H1 (cell line): ENCODE results near the gene SRSF7. TPM values are rescaled to one million over a fixed set of nuclear protein-coding genes. Genes with fewer than 3 reads are reported as not detected.

Source experiments
- CBX5 ChIP-seq: fragments of 300-800, 300-1000 bp; sonication (generic); IDR thresholded peaks from 2 replicates; pipeline ENCODE4 v1.7.1; 2016; ENCODE audit warnings: antibody characterized with exemption, low read length, low read depth
- SAP30 ChIP-seq: fragments of 300-600 bp; sonication (generic); IDR thresholded peaks from 2 replicates; pipeline ENCODE4 v1.7.1; 2012; ENCODE audit warnings: low read length, moderate library complexity, mild to moderate bottlenecking, inconsistent platforms; ENCODE audit not compliant: insufficient read depth, insufficient replicate concordance
- SP1 ChIP-seq: IDR thresholded peaks from 2 replicates; pipeline ENCODE4 v1.6.1; 2011; ENCODE audit warnings: low read depth, low read length
- polyA plus RNA-seq, 7 experiments: library from polyadenylated mRNA; depleted of rRNA in 3 of 7; stranded (reverse) in 5 of 7; unstranded in 2 of 7; fragments of >200 nt in 5 of 7; fragments of 200-250 nt in 2 of 7; gene quantifications; 1 replicate in 5 of 7; 2 replicates in 1 of 7; 4 replicates in 1 of 7; pipeline versions ENCODE4 v1.2.1 to v1.2.3, GENCODE V29; 2011 to 2013; ENCODE audit warnings: missing spikeins in 2 of 7, mixed read lengths in 2 of 7
- total RNA-seq: library from RNA; stranded (reverse); fragmentation: NEBNext Ultra II Directional; extraction: Animal tissue kit (Norgen Biotek cat#: 25700); gene quantifications from 2 replicates; pipeline ENCODE4 v1.2.1, GENCODE V29; 2021
- TF ChIP-seq, protein P1 (sequence below): fragments of 300-600 bp; sonication (generic); IDR thresholded peaks from 2 replicates; pipeline ENCODE4 v1.7.1; 2012; ENCODE audit warnings: low read length, moderate library complexity, mild to moderate bottlenecking, inconsistent platforms; ENCODE audit not compliant: insufficient replicate concordance

The SRSF7 gene
- total and polyA plus RNA-seq, 2 of the 8 experiments (the other 6 are each of a cell fraction or from before 2014, with no cell fraction given) = 370 to 415 TPM

DNA sequence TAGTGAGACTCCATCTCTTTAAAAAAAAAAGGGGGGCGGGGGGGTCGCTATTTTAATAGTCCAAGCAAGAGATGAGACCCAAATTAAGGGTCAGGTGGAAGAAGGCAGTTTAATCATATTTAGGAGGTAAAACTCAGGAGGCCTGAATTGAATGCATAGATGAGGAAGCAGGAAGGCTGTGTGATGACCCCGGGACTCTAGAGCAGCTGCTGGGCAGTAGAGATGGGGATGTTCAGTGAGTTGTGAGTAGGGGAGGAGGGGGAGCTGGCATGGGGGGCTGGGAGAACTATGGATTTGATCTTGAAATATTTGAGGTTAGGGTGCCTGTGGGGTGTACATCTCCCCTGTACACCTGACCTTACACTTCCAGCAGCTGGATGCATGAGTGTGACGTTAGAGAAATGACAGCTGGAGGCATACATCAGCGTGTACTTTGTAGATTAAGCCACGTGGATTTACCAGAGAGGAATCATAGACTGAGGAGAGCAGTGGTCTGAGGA is 44.3 kb downstream of the SRSF7 start (continued):
- TF ChIP-seq CBX5 (no peak), SAP30 (no peak), SP1 (no peak)
- TF ChIP-seq, protein P1, sequence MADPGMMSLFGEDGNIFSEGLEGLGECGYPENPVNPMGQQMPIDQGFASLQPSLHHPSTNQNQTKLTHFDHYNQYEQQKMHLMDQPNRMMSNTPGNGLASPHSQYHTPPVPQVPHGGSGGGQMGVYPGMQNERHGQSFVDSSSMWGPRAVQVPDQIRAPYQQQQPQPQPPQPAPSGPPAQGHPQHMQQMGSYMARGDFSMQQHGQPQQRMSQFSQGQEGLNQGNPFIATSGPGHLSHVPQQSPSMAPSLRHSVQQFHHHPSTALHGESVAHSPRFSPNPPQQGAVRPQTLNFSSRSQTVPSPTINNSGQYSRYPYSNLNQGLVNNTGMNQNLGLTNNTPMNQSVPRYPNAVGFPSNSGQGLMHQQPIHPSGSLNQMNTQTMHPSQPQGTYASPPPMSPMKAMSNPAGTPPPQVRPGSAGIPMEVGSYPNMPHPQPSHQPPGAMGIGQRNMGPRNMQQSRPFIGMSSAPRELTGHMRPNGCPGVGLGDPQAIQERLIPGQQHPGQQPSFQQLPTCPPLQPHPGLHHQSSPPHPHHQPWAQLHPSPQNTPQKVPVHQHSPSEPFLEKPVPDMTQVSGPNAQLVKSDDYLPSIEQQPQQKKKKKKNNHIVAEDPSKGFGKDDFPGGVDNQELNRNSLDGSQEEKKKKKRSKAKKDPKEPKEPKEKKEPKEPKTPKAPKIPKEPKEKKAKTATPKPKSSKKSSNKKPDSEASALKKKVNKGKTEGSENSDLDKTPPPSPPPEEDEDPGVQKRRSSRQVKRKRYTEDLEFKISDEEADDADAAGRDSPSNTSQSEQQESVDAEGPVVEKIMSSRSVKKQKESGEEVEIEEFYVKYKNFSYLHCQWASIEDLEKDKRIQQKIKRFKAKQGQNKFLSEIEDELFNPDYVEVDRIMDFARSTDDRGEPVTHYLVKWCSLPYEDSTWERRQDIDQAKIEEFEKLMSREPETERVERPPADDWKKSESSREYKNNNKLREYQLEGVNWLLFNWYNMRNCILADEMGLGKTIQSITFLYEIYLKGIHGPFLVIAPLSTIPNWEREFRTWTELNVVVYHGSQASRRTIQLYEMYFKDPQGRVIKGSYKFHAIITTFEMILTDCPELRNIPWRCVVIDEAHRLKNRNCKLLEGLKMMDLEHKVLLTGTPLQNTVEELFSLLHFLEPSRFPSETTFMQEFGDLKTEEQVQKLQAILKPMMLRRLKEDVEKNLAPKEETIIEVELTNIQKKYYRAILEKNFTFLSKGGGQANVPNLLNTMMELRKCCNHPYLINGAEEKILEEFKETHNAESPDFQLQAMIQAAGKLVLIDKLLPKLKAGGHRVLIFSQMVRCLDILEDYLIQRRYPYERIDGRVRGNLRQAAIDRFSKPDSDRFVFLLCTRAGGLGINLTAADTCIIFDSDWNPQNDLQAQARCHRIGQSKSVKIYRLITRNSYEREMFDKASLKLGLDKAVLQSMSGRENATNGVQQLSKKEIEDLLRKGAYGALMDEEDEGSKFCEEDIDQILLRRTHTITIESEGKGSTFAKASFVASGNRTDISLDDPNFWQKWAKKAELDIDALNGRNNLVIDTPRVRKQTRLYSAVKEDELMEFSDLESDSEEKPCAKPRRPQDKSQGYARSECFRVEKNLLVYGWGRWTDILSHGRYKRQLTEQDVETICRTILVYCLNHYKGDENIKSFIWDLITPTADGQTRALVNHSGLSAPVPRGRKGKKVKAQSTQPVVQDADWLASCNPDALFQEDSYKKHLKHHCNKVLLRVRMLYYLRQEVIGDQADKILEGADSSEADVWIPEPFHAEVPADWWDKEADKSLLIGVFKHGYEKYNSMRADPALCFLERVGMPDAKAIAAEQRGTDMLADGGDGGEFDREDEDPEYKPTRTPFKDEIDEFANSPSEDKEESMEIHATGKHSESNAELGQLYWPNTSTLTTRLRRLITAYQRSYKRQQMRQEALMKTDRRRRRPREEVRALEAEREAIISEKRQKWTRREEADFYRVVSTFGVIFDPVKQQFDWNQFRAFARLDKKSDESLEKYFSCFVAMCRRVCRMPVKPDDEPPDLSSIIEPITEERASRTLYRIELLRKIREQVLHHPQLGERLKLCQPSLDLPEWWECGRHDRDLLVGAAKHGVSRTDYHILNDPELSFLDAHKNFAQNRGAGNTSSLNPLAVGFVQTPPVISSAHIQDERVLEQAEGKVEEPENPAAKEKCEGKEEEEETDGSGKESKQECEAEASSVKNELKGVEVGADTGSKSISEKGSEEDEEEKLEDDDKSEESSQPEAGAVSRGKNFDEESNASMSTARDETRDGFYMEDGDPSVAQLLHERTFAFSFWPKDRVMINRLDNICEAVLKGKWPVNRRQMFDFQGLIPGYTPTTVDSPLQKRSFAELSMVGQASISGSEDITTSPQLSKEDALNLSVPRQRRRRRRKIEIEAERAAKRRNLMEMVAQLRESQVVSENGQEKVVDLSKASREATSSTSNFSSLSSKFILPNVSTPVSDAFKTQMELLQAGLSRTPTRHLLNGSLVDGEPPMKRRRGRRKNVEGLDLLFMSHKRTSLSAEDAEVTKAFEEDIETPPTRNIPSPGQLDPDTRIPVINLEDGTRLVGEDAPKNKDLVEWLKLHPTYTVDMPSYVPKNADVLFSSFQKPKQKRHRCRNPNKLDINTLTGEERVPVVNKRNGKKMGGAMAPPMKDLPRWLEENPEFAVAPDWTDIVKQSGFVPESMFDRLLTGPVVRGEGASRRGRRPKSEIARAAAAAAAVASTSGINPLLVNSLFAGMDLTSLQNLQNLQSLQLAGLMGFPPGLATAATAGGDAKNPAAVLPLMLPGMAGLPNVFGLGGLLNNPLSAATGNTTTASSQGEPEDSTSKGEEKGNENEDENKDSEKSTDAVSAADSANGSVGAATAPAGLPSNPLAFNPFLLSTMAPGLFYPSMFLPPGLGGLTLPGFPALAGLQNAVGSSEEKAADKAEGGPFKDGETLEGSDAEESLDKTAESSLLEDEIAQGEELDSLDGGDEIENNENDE = no peak
